Activated B cell treated with CpG ODN at 0.5 μM for 24 hours (primary cell): ENCODE measurements around the gene RAB4A. TPM values are rescaled to one million over a fixed set of nuclear protein-coding genes. Genes with fewer than 3 reads are reported as not detected.
A peak's percentile ranks its signal among the peaks of the same experiment; 100 is the strongest.

Source experiments
- ATAC-seq: fragments of 200-7000 bp; cut with Tn5 transposase; one replicate; pipeline ENCODE4 v1.10.0; 2021; ENCODE audit warnings: low read depth, mild to moderate bottlenecking, moderate library complexity
- CTCF ChIA-PET: fragments of 350-600 bp; sonication (Branson Sonifier 250); formaldehyde crosslinking; loops from one replicate; lab custom pipeline; 2021; ENCODE audit warnings: antibody characterized with exemption; lab: Charles Lee
- POLR2A ChIA-PET: fragments of 350-600 bp; sonication (Branson Sonifier 250); formaldehyde crosslinking; loops from one replicate; lab custom pipeline; 2021; ENCODE audit warnings: antibody characterized with exemption; lab: Charles Lee
- DNase-seq: peaks from one replicate; pipeline ENCODE4 v3.0.0; 2022
- H3K27ac Mint-ChIP-seq: one replicate; pipeline ENCODE4 v1.8.0; 2020; ENCODE audit warnings: mixed read lengths
- H3K27me3 Mint-ChIP-seq: one replicate; pipeline ENCODE4 v1.8.0; 2021; ENCODE audit warnings: mixed read lengths
- H3K36me3 Mint-ChIP-seq: one replicate; pipeline ENCODE4 v1.8.0; 2021; ENCODE audit warnings: low read depth, mixed read lengths
- H3K4me1 Mint-ChIP-seq: one replicate; pipeline ENCODE4 v1.8.0; 2021; ENCODE audit warnings: mixed read lengths
- H3K4me3 Mint-ChIP-seq: one replicate; pipeline ENCODE4 v1.8.0; 2020; ENCODE audit warnings: mild to moderate bottlenecking, mixed read lengths
- H3K9me3 Mint-ChIP-seq: one replicate; pipeline ENCODE4 v1.8.0; 2020; ENCODE audit warnings: mixed read lengths
- intact Hi-C: fragments of 100-400 bp; cut with micrococcal nuclease; formaldehyde crosslinking; loops from one replicate; pipeline ENCODE4 v1.15.1; 2024
- total RNA-seq: library from RNA; stranded (reverse); gene quantifications from 2 replicates; pipeline ENCODE4 v1.2.3, GENCODE V29; 2022
- TF ChIP-seq, protein P1 (sequence below): fragments of 200-600 bp; IDR thresholded peaks from one replicate; pipeline ENCODE4 v1.8.0; 2022; ENCODE audit warnings: antibody characterized with exemption, mild to moderate bottlenecking

The RAB4A gene
- total RNA-seq, 1 donor from 2014 or later = 42.3 TPM

- H3K4me3 Mint-ChIP-seq = peak within 1 kb of the TSS; percentile 91
- peaks cover 4% of the 10 kb centered on the region for H3K36me3 Mint-ChIP-seq
- peaks cover 35% of the 10 kb centered on the region for H3K4me1 Mint-ChIP-seq
- no peaks in the 10 kb centered on the region for H3K9me3 Mint-ChIP-seq
- CTCF ChIA-PET = no interaction called here
- TF ChIP-seq, protein P1, sequence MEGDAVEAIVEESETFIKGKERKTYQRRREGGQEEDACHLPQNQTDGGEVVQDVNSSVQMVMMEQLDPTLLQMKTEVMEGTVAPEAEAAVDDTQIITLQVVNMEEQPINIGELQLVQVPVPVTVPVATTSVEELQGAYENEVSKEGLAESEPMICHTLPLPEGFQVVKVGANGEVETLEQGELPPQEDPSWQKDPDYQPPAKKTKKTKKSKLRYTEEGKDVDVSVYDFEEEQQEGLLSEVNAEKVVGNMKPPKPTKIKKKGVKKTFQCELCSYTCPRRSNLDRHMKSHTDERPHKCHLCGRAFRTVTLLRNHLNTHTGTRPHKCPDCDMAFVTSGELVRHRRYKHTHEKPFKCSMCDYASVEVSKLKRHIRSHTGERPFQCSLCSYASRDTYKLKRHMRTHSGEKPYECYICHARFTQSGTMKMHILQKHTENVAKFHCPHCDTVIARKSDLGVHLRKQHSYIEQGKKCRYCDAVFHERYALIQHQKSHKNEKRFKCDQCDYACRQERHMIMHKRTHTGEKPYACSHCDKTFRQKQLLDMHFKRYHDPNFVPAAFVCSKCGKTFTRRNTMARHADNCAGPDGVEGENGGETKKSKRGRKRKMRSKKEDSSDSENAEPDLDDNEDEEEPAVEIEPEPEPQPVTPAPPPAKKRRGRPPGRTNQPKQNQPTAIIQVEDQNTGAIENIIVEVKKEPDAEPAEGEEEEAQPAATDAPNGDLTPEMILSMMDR = no peak
- POLR2A ChIA-PET = interaction anchor here (0.6 to 3.7 kb wide), 7 partner anchors 9 to 216 kb away, joined by 3 to 24 read pairs (median 4); partner anchors contain the start of genes ABCB10, NUP133 and RAB4A
- intact Hi-C loops = loop anchor here (1.0 to 5.0 kb wide), 7 partner anchors 72 to 724 kb away; partner anchors contain the start of genes ABCB10, ACTA1, GALNT2 and NUP133
- peaks cover 13% of the 10 kb centered on the region for H3K27me3 Mint-ChIP-seq
- ATAC-seq (peak; percentile 36), DNase-seq (no peak)
- H3K27ac Mint-ChIP-seq = peak within 1 kb of the TSS; percentile 80
Observed at GRCh38 chr1:229342656-229343569, 72.0 kb downstream of the RAB4A start, which contains the start of gene CCSAP. Gene CCSAP, minus strand, starts transcription at chr1:229343047. Its CDS starts 582 bp downstream, at chr1:229342465.

DNA sequence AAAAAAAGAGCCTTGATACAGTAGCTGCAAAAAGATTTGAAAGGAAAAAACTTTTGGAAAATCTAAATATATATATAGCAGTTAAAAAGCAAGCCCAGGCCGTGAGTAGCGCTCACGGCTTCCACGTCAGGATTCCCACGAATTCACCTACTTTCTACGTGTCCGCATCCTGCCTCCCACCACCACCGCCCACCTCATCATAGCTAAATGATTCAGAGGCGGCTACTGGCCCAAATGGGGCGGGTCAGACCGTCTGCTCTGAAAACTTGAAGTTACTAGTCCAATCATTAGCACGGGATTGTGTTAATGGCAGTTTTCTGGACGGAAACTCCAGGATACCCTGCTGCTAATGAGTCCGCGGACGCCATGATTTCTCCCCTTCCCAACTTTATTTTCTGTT lies 73.2 kb downstream of the RAB4A start:
- Mint-ChIP-seq H3K4me1 (peaks cover 28% of the 10 kb centered on the region), H3K27me3 (peaks cover 13% of the 10 kb centered on the region), H3K36me3 (peaks cover 4% of the 10 kb centered on the region), H3K9me3 (no peaks in the 10 kb centered on the region), H3K4me3 (peak overlapping the region; percentile 19), H3K27ac (no peak overlapping the region)
- TF ChIP-seq, protein P1 = no peak
- DNase-seq (no peak), ATAC-seq (no peak)
- CTCF ChIA-PET = no interaction called here
- POLR2A ChIA-PET = no interaction called here
- intact Hi-C loops = loop anchor here (5.0 kb wide), 2 partner anchors 88 to 283 kb away; partner anchors contain the start of genes ACTA1, TAF5L and URB2

GRCh38 chr1:229344937-229345684 lies 74.2 kb downstream of the RAB4A start:
- no peak for DNase-seq
- intact Hi-C loops = loop anchor here (5.0 kb wide), 2 partner anchors 87 to 282 kb away; partner anchors contain the start of genes ACTA1, TAF5L and URB2
- H3K36me3 Mint-ChIP-seq = peaks cover 4% of the 10 kb centered on the region
- ChIA-PET CTCF (no interaction called here), POLR2A (interaction anchor here (0.6 to 0.7 kb wide), 2 partner anchors 96 to 97 kb away, joined by 3 to 6 read pairs; no protein-coding TSS in a partner anchor)
- no peaks in the 10 kb centered on the region for H3K9me3 Mint-ChIP-seq
- H3K27me3 Mint-ChIP-seq = peaks cover 16% of the 10 kb centered on the region
- peak overlapping the region; percentile 22 for H3K27ac Mint-ChIP-seq
- TF ChIP-seq, protein P1 = no peak
- no peak overlapping the region for H3K4me3 Mint-ChIP-seq
- peaks cover 20% of the 10 kb centered on the region for H3K4me1 Mint-ChIP-seq
- ATAC-seq = no peak

GRCh38 chr1:229347528-229347927 lies 76.6 kb downstream of the RAB4A start:
- H3K4me1 Mint-ChIP-seq = peaks cover 5% of the 10 kb centered on the region
- no peaks in the 10 kb centered on the region for H3K9me3 Mint-ChIP-seq
- ATAC-seq (no peak), DNase-seq (no peak)
- H3K27me3 Mint-ChIP-seq = peaks cover 26% of the 10 kb centered on the region
- intact Hi-C loops = no loop called here
- POLR2A ChIA-PET = no interaction called here
- TF ChIP-seq, protein P1 = no peak
- H3K27ac Mint-ChIP-seq = no peak overlapping the region
- CTCF ChIA-PET = no interaction called here
- H3K4me3 Mint-ChIP-seq = no peak overlapping the region
- H3K36me3 Mint-ChIP-seq = peaks cover 2% of the 10 kb centered on the region
